NCI-H1417 (cell line): ENCODE results near the gene ZNF750.
A peak's percentile ranks its signal among the peaks of the same experiment; 100 is the strongest.

Source experiments
- DNase-seq, 3 experiments: peaks; one replicate each; lab custom pipeline; 2025; lab: John Stamatoyannopoulos, UW

ZNF750 gene

GRCh38 chr17:82835122-82835521 lies 4.7 kb downstream of the ZNF750 start:
- peak in 1 of 3 experiments; percentile 22 for DNase-seq

GRCh38 chr17:82832881-82833475 lies 6.8 kb downstream of the ZNF750 start:
- peak in 1 of 3 experiments; percentile 26 for DNase-seq

- peak in 1 of 3 experiments; percentile 73 for DNase-seq
These were observed 7.4 kb downstream of the ZNF750 start for GRCh38 chr17:82832411-82832810.

DNA sequence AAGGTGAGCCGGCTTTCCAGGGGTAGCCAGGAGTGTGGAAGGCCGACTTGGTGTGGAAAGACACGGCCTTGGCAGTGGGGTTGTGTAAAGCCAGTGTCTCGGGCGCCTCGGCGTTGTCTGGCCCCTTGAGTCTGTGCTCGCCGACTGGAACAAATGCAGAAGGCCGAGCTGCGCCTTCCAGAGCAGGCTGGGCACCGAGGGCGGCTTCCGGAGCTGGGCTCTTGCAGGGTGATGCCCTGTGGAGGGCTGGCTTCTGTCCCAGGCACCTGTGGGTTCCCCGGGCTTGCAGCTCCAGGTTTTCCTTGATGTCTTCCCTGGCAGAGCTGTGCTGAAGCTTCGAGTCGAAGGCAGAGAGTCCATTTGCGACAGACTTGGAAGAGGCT lies 8.0 kb downstream of the ZNF750 start:
- no peak for DNase-seq

- peak in 1 of 3 experiments; percentile 32 for DNase-seq
These were observed 8.6 kb downstream of the ZNF750 start for GRCh38 chr17:82831041-82831817.

DNA sequence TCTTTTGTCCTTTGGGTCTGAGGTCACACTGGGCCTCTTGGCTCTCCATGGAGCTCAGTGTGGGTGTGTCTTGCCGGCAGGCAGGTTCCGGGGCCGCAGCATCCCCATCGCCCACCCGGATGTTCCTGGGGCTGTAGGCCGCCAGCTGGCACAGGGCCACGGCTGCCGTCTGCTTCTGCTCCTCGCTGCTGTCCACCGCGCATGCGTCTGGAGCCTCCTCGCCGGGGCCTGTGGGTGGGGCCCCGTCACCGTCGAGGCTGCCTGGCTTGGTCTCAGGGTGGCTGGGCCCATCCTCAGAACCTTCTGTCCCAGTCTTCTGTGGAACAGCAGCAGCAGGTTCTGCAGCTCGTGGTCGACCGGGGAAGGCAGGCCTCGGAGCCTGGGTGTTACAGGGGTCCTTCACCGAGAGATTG lies 9.6 kb downstream of the ZNF750 start:
- peak in 1 of 3 experiments; percentile 71 for DNase-seq

DNA sequence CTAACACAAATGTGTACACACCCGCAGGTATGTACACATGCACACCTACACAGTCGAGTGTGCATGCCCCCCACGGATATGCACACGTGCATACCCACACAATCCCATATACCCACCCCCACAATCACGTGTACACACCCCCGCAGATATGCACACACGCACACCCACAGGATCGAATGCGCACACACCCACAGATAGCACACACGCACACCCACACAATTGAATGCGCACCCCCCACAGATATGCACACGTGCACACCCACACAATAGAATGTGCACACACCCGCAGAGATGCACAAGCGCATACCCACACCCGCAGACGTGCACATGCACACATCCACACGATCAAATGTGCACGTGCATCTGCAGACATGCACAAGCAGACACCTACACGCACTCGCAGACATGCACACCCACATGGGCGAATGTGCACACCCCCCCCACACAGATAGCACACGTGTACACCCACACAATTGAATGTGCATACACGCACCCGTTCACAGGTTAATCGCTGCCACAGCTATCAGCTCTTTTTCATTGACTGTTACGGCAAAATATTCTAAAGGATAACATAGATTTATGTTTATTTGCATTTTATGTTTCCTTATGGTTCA lies 10.8 kb downstream of the ZNF750 start:
- no peak for DNase-seq

- DNase-seq = no peak
These were observed 12.9 kb downstream of the ZNF750 start for GRCh38 chr17:82826956-82827355.

DNA sequence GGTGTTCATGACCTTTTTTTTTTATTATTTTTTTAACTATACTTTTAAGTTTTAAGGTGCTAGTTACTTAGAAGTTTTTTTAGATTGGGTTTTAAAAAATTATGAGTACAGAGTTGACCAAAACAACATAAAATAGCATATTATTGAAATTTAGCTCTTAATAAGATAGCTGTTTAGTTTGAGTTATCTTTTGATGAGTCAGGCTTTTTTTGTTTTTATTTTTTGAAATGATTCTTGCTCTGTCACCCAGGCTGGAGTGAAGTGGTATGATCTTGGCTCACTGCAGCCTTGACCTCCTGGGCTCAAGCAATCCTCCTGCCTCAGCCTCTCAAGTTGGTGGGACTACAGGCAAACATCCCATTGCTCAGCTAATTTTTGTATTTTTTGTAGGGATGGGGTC lies 13.6 kb downstream of the ZNF750 start:
- DNase-seq = no peak

DNA sequence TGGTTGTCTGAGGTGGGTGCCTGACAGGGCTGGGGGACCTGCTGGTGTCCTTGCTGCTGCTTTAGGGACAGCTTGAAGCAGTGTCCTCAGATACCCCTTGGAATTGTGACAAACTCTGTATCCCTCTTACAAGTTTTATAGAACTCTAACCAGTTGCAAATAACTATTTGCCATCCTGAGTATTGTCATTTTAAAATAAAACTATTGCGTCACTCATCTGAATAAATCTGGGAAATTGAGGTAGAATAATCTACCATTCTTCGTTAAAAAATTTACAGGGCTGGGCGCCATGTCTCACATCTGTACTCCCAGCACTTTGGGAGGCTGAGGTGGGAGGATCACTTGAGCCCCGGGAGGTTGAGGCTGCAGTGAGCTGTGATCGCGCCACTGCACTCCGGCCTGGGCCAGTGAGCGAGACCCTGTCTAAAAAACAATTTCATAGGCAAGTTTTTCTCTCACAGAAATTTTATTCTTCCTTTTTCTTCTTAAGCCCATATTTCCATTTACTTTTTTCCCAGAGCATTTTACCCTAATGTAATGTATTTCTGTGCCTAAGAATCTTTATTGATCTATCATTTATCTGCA lies 14.2 kb downstream of the ZNF750 start:
- DNase-seq = no peak

DNA sequence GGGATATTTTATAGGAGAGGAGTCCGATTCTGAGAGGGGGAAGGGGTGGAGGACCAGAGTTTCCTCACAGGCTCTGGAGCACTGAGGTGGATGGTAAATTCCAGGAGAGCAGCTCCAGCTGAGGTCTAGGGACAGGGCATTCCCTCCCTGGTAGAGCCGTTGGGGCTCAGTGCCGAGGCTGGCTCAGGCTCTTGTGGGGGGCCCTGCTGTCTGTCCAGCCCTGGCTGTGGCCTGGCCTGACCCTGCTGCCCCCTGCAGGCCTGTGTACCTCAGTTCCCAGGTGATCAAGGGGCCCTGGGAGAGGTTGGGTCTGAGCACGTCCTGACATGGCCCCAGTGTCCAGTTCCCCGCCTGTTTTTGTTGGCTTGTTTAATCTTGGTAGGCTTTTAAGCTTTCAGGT lies 16.8 kb downstream of the ZNF750 start:
- DNase-seq = no peak

GRCh38 chr17:82822281-82822680 lies 17.5 kb downstream of the ZNF750 start:
- no peak for DNase-seq

- no peak for DNase-seq
These were observed 18.3 kb downstream of the ZNF750 start for GRCh38 chr17:82821554-82821953.

GRCh38 chr17:82820278-82821251 lies 19.3 kb downstream of the ZNF750 start:
- no peak for DNase-seq

DNA sequence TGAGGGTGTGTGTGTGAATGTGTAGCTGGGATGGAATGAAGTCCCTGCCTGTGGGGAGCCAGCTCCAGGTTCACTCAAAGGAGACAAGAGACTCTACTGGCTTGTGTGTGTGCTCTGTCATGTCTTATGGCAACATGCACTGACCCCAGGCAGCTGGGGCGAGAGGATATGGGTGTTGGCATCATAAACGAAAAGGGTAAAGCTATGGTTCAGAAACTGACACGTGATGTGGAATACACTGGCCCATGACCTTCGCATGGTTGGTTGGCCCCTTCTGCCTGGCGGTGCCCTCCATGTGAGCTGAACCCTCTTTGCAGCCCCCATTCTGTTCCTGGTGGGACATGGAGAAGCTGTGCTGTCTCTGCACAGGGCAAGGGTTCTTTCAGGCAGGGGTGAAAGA lies 21.9 kb downstream of the ZNF750 start:
- DNase-seq = no peak

DNA sequence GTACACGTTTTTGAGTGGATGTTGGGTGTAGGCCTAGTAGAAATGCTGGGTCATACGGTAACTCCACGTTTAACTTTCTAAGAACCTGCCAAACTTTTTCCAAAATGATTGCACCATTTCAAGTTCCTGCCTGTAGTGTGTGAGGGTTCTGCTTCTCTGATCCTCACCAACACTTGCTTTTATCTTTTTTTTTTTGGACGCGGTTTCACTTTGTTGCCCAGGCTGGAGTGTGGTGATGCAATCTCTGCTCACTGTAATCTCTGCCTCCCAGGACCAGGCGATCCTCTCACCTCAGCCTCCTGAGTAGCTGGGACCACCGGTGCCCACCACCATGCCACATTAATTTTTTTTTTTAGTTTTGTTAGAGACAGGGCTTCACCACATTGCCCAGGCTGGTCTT lies 23.5 kb downstream of the ZNF750 start:
- DNase-seq = no peak

DNA sequence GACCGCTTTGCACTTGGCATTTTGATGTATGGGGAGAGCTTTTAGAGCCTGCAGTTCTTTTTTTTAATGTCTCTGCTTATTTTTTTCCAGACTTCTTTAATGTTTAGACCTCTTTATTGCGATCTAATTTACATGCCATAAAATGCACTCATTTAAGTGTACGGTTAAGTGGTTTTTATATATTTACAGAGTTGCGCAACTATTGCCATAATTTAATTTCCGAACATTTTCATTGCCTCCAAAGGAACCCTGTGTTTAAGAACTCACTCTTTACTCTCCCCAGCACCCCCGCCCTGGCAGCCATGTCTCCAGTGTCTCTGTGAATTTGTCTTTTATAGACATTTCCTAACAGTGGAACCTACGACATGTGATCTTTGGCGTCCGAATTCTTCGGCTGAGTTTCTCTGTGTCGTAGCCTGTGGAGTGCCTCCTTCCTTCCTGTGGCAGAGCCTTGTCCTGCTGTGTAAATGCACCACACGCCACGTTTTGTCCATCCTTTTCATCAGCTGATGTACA lies 24.0 kb downstream of the ZNF750 start:
- no peak for DNase-seq

GRCh38 chr17:82815354-82815753 lies 24.5 kb downstream of the ZNF750 start:
- no peak for DNase-seq

GRCh38 chr17:82814834-82815233 lies 25.0 kb downstream of the ZNF750 start:
- no peak for DNase-seq

- no peak for DNase-seq
These were observed 26.3 kb downstream of the ZNF750 start for GRCh38 chr17:82813299-82814051.

- no peak for DNase-seq
These were observed 27.2 kb downstream of the ZNF750 start for GRCh38 chr17:82812601-82813000.
